ENCODE data around the gene LPA.
"Not testable (repeated sequence)": the region's sequence is repeated elsewhere in the genome, so short reads cannot be mapped to it uniquely, and the experiment has no call there.

Gene LPA

DNA sequence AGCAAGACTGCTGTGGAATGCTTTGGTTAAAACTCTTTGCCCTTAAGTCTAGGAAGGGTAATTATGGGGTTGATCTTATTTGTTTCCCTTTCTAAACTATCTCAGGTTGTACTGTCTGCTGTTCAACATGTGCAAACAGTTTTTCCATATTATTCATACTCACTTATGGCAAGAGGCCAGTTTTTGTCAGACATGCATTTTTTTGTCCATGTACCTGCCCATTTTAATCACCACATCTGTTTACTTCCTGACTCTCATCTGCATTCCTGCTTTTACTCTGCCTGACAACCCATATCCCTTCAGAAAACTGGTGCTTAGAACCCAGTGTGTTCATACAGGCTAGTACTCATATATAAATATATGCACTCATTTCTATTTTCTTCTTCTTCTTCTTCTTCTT lies 80.3 kb downstream of the LPA start:
- no peaks in the 10 kb centered on the region for H3K4me1 ChIP-seq (ENCODE audit: control insufficient read depth in 1 of 2, insufficient read depth in 1 of 2, low read depth in 1 of 2, low read length in 1 of 2)
- TF ChIP-seq CTCF (IDR thresholded peaks at IDR 0.05) = no peak
- no peaks in the 10 kb centered on the region for H3K9me3 ChIP-seq
- H3K4me3 ChIP-seq (ENCODE audit: low read depth in 1 of 2, low read length in 1 of 2) = no peak overlapping the region
- no peaks in the 10 kb centered on the region for H3K36me3 ChIP-seq
- H3K27ac ChIP-seq = no peak overlapping the region
- no peaks in the 10 kb centered on the region for H3K27me3 ChIP-seq

GRCh38 chr6:160581406-160581805 lies 82.7 kb downstream of the LPA start:
- Histone ChIP-seq H3K27me3 (no peaks in the 10 kb centered on the region), H3K4me3 (ENCODE audit: low read depth in 1 of 2, low read length in 1 of 2) (no peak overlapping the region), H3K27ac (no peak overlapping the region), H3K4me1 (ENCODE audit: control insufficient read depth in 1 of 2, insufficient read depth in 1 of 2, low read depth in 1 of 2, low read length in 1 of 2) (no peaks in the 10 kb centered on the region), H3K36me3 (no peaks in the 10 kb centered on the region), H3K9me3 (no peaks in the 10 kb centered on the region)
- no peak for TF ChIP-seq CTCF (IDR thresholded peaks at IDR 0.05)

- not testable (repeated sequence) for H3K4me1 ChIP-seq (ENCODE audit: control insufficient read depth in 1 of 2, insufficient read depth in 1 of 2, low read depth in 1 of 2, low read length in 1 of 2)
These were observed 85.6 kb downstream of the LPA start for GRCh38 chr6:160578515-160578914.

GRCh38 chr6:160573943-160574342 lies 90.1 kb downstream of the LPA start:
- no peaks in the 10 kb centered on the region for H3K36me3 ChIP-seq
- no peaks in the 10 kb centered on the region for H3K9me3 ChIP-seq
- no peaks in the 10 kb centered on the region for H3K27me3 ChIP-seq
- H3K27ac ChIP-seq = no peak overlapping the region
- TF ChIP-seq CTCF (IDR thresholded peaks at IDR 0.05) = no peak
- H3K4me3 ChIP-seq (ENCODE audit: low read depth in 1 of 2, low read length in 1 of 2) = no peak overlapping the region
- H3K4me1 ChIP-seq (ENCODE audit: control insufficient read depth in 1 of 2, insufficient read depth in 1 of 2, low read depth in 1 of 2, low read length in 1 of 2) = no peaks in the 10 kb centered on the region

More at GRCh38 chr6:160578515-160578914, 85.6 kb downstream of the LPA start:
- H3K36me3 ChIP-seq; H3K27me3 ChIP-seq; H3K27ac ChIP-seq; H3K4me3 ChIP-seq (ENCODE audit: low read depth in 1 of 2, low read length in 1 of 2); H3K9me3 ChIP-seq: not testable (repeated sequence)

DNA sequence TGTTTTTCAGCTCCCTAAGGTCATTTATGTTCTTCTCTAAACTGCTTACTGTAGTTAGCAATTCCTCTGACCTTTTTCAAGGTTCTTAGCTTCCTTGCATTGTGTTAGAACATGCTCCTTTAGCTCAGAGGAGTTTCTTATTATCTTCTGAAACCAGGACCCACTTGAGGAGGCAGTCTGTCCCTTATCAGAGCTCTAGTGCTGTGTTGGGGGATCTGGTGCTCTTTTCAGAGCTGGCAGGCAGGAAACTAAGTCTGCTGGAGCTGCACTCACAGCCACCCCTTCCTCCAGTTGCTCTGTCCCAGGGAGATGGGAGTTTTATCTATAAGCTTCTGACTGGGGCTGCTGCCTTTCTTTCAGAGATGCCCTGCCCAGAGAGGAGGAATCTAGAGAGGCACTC lies 92.9 kb downstream of the LPA start:
- H3K4me3 ChIP-seq (ENCODE audit: low read depth in 1 of 2, low read length in 1 of 2); H3K27ac ChIP-seq; H3K9me3 ChIP-seq; H3K27me3 ChIP-seq; H3K36me3 ChIP-seq; H3K4me1 ChIP-seq (ENCODE audit: control insufficient read depth in 1 of 2, insufficient read depth in 1 of 2, low read depth in 1 of 2, low read length in 1 of 2): not testable (repeated sequence)

DNA sequence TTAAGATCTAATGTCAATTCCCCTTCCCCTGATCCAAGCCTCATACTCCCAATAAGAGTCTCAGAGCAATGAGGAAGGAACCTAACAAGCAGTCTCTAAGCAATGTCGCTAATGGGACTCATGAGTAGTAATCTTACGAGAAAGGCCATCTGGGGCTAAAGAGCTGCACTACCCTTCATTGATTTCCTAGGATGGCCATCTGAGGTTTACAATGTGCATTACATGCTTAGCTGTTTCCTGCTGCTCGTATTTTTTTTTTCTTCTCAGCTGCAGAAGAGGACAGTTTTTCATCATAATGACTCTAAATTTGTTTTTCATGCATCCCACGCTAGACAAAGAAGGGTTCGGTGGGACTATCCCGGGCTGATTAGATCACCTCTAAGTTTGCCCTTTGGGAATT lies 119.3 kb downstream of the LPA start:
- H3K4me3 ChIP-seq (ENCODE audit: low read depth in 1 of 2, low read length in 1 of 2) = no peak overlapping the region
- TF ChIP-seq CTCF (IDR thresholded peaks at IDR 0.05) = no peak
- H3K9me3 ChIP-seq = no peaks in the 10 kb centered on the region
- H3K36me3 ChIP-seq = no peaks in the 10 kb centered on the region
- H3K4me1 ChIP-seq (ENCODE audit: control insufficient read depth in 1 of 2, insufficient read depth in 1 of 2, low read depth in 1 of 2, low read length in 1 of 2) = no peaks in the 10 kb centered on the region
- H3K27me3 ChIP-seq = no peaks in the 10 kb centered on the region
- H3K27ac ChIP-seq = no peak overlapping the region

- no peak for TF ChIP-seq CTCF (IDR thresholded peaks at IDR 0.05)
- Histone ChIP-seq H3K4me1 (ENCODE audit: control insufficient read depth in 1 of 2, insufficient read depth in 1 of 2, low read depth in 1 of 2, low read length in 1 of 2) (no peaks in the 10 kb centered on the region), H3K27ac (no peak overlapping the region), H3K27me3 (no peaks in the 10 kb centered on the region), H3K36me3 (no peaks in the 10 kb centered on the region), H3K4me3 (ENCODE audit: low read depth in 1 of 2, low read length in 1 of 2) (no peak overlapping the region), H3K9me3 (no peaks in the 10 kb centered on the region)
These were observed 128.8 kb downstream of the LPA start for GRCh38 chr6:160535270-160535669.

All from neutrophil (primary cell).